Ovary (tissue), 9 donors: ENCODE results near the gene MRNIP. TPM values are rescaled to one million over a fixed set of nuclear protein-coding genes. Genes with fewer than 3 reads are reported as not detected.
A peak's percentile ranks its signal among the peaks of the same experiment; 100 is the strongest.

ENCODE experiments used
- DNase-seq, 5 donors: peaks; one replicate each; pipeline ENCODE4 v3.0.0-alpha.2; 2019 to 2020
- H3K27ac ChIP-seq, 2 donors: fragments of 200-600 bp; one replicate each; pipeline versions ENCODE4 v1.5.1 to v1.8.0; 2019 to 2022
- H3K27me3 ChIP-seq: fragments of 200-600 bp; one replicate; pipeline ENCODE4 v1.8.0; 2022
- H3K36me3 ChIP-seq: fragments of 200-600 bp; sonication (generic); one replicate; pipeline ENCODE4 v1.5.1; 2019
- H3K4me1 ChIP-seq: one replicate; pipeline ENCODE4 v1.8.1; 2013; ENCODE audit warnings: mild to moderate bottlenecking, moderate library complexity; ENCODE audit not compliant: insufficient read depth
- H3K4me3 ChIP-seq: fragments of 200-600 bp; sonication (generic); one replicate; pipeline ENCODE4 v1.5.1; 2017
- H3K9me3 ChIP-seq, 2 donors: fragments of 200-600 bp in 1 of 2; sonication (generic) in 1 of 2; one replicate each; pipeline versions ENCODE4 v1.5.1 to v1.8.1; 2013 to 2019; ENCODE audit warnings: mild to moderate bottlenecking in 1 of 2, moderate library complexity in 1 of 2
- CTCF ChIP-seq, 3 donors: fragments of 450-650 bp in 2 of 3; fragments of 200-600 bp in 1 of 3; IDR thresholded peaks; one replicate each; pipeline versions ENCODE4 v1.5.1 to v1.8.0; 2016 to 2022; ENCODE audit warnings: antibody characterized with exemption in 3 of 3, mild to moderate bottlenecking in 1 of 3
- EP300 ChIP-seq: sonication (generic); formaldehyde crosslinking; IDR thresholded peaks from one replicate; pipeline ENCODE4 v1.6.1; 2017; ENCODE audit warnings: antibody characterized with exemption
- POLR2A ChIP-seq: fragments of 450-650 bp; IDR thresholded peaks from one replicate; pipeline ENCODE4 v1.6.1; 2017; ENCODE audit warnings: antibody characterized with exemption, mild to moderate bottlenecking, moderate library complexity
- WGBS, 3 donors: extraction: QIAGEN DNeasy Blood & Tissue Kit in 1 of 3; methylation state at CpG; one replicate each; pipeline versions ENCODE4 v1.1.5 to v1.1.7; 2013 to 2017; 5-methylcytosine and 5-hydroxymethylcytosine counted together
- intact Hi-C, 4 donors: fragments of 100-400 bp; cut with DNase I; formaldehyde crosslinking; loops; one replicate each; pipeline versions ENCODE4 v1.11.0 to v1.15.1; 2022 to 2023
- polyA plus RNA-seq, 2 donors: library from polyadenylated mRNA; stranded (reverse); fragments of 200-250 nt in 1 of 2; fragments of 350-450 nt in 1 of 2; fragmentation: Illumina TruSeq in 1 of 2; extraction: RNeasy Lipid Tissue Mini Kit (QIAGEN cat#74804) in 1 of 2; gene quantifications; one replicate each; pipeline ENCODE4 v1.2.3, GENCODE V29; 2013 to 2014
- total RNA-seq, 7 donors: library from RNA; depleted of rRNA in 2 of 7; stranded (reverse); fragments of >200 nt in 2 of 7; fragmentation: NEBNext Ultra II Directional in 3 of 7; extraction: Animal tissue kit (Norgen Biotek cat#: 25700) in 3 of 7; gene quantifications; one replicate each; pipeline versions ENCODE4 v1.1.0 to v1.2.4, GENCODE V29; 2016 to 2023
- donor health status: DM: no; HTN: no; CAD: no; lungs with moderate emphysema.
- donor health status: DM: no; HTN: no; CAD: no.
- donor health status: Bipolar disorder and iron deficiency.
- donor health status: DM: yes; HTN: yes; CAD: no.
- donor health status: DM: no; HTN: no; CAD: no.
- donor health status: DM: yes; HTN: yes; CAD: no.

MRNIP gene
- total and polyA plus RNA-seq, 9 donors, result 26.9 to 61.1 (median 50.3) TPM

GRCh38 chr5:179805070-179805528 lies 53.5 kb downstream of the MRNIP start:
- Histone ChIP-seq H3K27me3 (no peaks in the 10 kb centered on the region), H3K9me3 (no peaks in the 10 kb centered on the region), H3K4me3 (peak overlapping the region; percentile 94), H3K27ac (peak overlapping the region; percentile 92 to 98), H3K36me3 (no peaks in the 10 kb centered on the region), H3K4me1 (peaks cover 2% of the 10 kb centered on the region)
- 50 to 56% (median 52%) methylated on average over 9 of the region's 9 CpGs for WGBS, 3 donors
- TF ChIP-seq POLR2A (no peak), CTCF (IDR thresholded peaks at IDR 0.05) (no peak), EP300 (no peak)
- peak in 3 of 5 donors; percentile 33 to 40 (median 37) for DNase-seq
- intact Hi-C loops, result loop anchor here in 1 of 4 donors (10.0 kb wide), 1 partner anchor 100 kb away; the partner anchor contains the start of gene TBC1D9B

GRCh38 chr5:179804555-179804947 lies 54.1 kb downstream of the MRNIP start:
- intact Hi-C loops, result loop anchor here in 1 of 4 donors (10.0 kb wide), 1 partner anchor 100 kb away; the partner anchor contains the start of gene TBC1D9B
- Histone ChIP-seq H3K27ac (no peak overlapping the region), H3K4me1 (peaks cover 2% of the 10 kb centered on the region), H3K27me3 (no peaks in the 10 kb centered on the region), H3K9me3 (no peaks in the 10 kb centered on the region), H3K36me3 (no peaks in the 10 kb centered on the region), H3K4me3 (peak overlapping the region; percentile 94)
- TF ChIP-seq EP300, result no peak
- TF ChIP-seq POLR2A, result no peak
- no peak for TF ChIP-seq CTCF (IDR thresholded peaks at IDR 0.05)
- 89 to 94% (median 89%) methylated on average over 8 of the region's 8 CpGs for WGBS, 3 donors
- DNase-seq, result no peak

GRCh38 chr5:179803651-179804554 lies 54.7 kb downstream of the MRNIP start:
- WGBS, 3 donors, result 68 to 72% (median 72%) methylated on average over 18 of the region's 18 CpGs
- H3K36me3 ChIP-seq, result no peaks in the 10 kb centered on the region
- H3K4me3 ChIP-seq, result no peak overlapping the region
- no peak for TF ChIP-seq EP300
- no peak for TF ChIP-seq CTCF (IDR thresholded peaks at IDR 0.05)
- no peak for TF ChIP-seq POLR2A
- no peaks in the 10 kb centered on the region for H3K27me3 ChIP-seq
- H3K27ac ChIP-seq, result no peak overlapping the region
- peak in 2 of 5 donors; percentile 36 to 39 for DNase-seq
- intact Hi-C loops, result loop anchor here in 1 of 4 donors (10.0 kb wide), 1 partner anchor 101 kb away; the partner anchor contains the start of gene TBC1D9B
- peaks cover 2% of the 10 kb centered on the region for H3K4me1 ChIP-seq
- no peaks in the 10 kb centered on the region for H3K9me3 ChIP-seq

GRCh38 chr5:179802950-179803562 lies 55.6 kb downstream of the MRNIP start:
- intact Hi-C loops, result loop anchor here in 1 of 4 donors (10.0 kb wide), 1 partner anchor 102 kb away; the partner anchor contains the start of gene TBC1D9B
- TF ChIP-seq CTCF (IDR thresholded peaks at IDR 0.05) (no peak), EP300 (no peak), POLR2A (no peak)
- Histone ChIP-seq H3K36me3 (no peaks in the 10 kb centered on the region), H3K27me3 (no peaks in the 10 kb centered on the region), H3K4me1 (peaks cover 2% of the 10 kb centered on the region), H3K9me3 (no peaks in the 10 kb centered on the region), H3K4me3 (no peak overlapping the region), H3K27ac (no peak overlapping the region)
- 79 to 81% (median 80%) methylated on average over 11 of the region's 11 CpGs for WGBS, 3 donors
- no peak for DNase-seq
